OCI-LY7 (cell line): Measurements from ENCODE around the gene CCRL2.

Experiments used
- CTCF ChIP-seq: fragments of 200-600 bp; sonication (generic); conservative IDR thresholded peaks from 2 replicates; pipeline ENCODE4 v1.5.1; 2014; ENCODE audit warnings: mild to moderate bottlenecking, antibody characterized with exemption, low read length, moderate library complexity, mixed read lengths
- EZH2phosphoT487 ChIP-seq: fragments of 200-600 bp; sonication (generic); IDR thresholded peaks from 2 replicates; pipeline ENCODE4 v1.6.1; 2018; ENCODE audit warnings: low read depth, borderline replicate concordance, mild to moderate bottlenecking, mixed run types, antibody characterized with exemption, low read length, moderate library complexity, mixed read lengths

GRCh38 chr3:46398186-46398955, 8.7 kb upstream of the CCRL2 start:
- TF ChIP-seq CTCF (no peak), EZH2phosphoT487 (no peak)
